ENCODE data around the gene EIF2A.
"Not testable (repeated sequence)": the region's sequence is repeated elsewhere in the genome, so short reads cannot be mapped to it uniquely, and the experiment has no call there.

EIF2A gene

GRCh38 chr3:150603153-150603979 is 56.8 kb downstream of the EIF2A start, which contains the start of gene SELENOT:
SELENOT (plus strand) TSS chr3:150603321; CDS start chr3:150603363, 42 bp downstream.
- DNase-seq = peak; percentile 96

GRCh38 chr3:150603980-150604319 is 57.4 kb downstream of the EIF2A start:
- DNase-seq = no peak

- no peak for DNase-seq
Measured at GRCh38 chr3:150605998-150606641, 59.5 kb downstream of the EIF2A start.

- no peak for DNase-seq
Measured at GRCh38 chr3:150607267-150608065, 60.9 kb downstream of the EIF2A start.

- no peak for DNase-seq
Measured at GRCh38 chr3:150609988-150610387, 63.4 kb downstream of the EIF2A start.

GRCh38 chr3:150610785-150611184 is 64.2 kb downstream of the EIF2A start:
- DNase-seq = no peak

GRCh38 chr3:150611666-150612065 is 65.1 kb downstream of the EIF2A start:
- no peak for DNase-seq

GRCh38 chr3:150612494-150612893 is 65.9 kb downstream of the EIF2A start:
- DNase-seq = no peak

GRCh38 chr3:150613034-150613433 is 66.4 kb downstream of the EIF2A start:
- DNase-seq = no peak

- no peak for DNase-seq
Measured at GRCh38 chr3:150613709-150614480, 67.3 kb downstream of the EIF2A start.

GRCh38 chr3:150620002-150620689 is 73.6 kb downstream of the EIF2A start:
- DNase-seq = no peak

- not testable (repeated sequence) for DNase-seq
Measured at GRCh38 chr3:150622955-150623354, 76.4 kb downstream of the EIF2A start.

GRCh38 chr3:150623945-150624344 is 77.4 kb downstream of the EIF2A start:
- DNase-seq = no peak

- no peak for DNase-seq
Measured at GRCh38 chr3:150626148-150626930, 79.8 kb downstream of the EIF2A start.

- no peak for DNase-seq
Measured at GRCh38 chr3:150627557-150627956, 81.0 kb downstream of the EIF2A start.

GRCh38 chr3:150631515-150632221 is 85.1 kb downstream of the EIF2A start:
- DNase-seq = no peak

- DNase-seq = no peak
Measured at GRCh38 chr3:150635076-150635475, 88.5 kb downstream of the EIF2A start.

GRCh38 chr3:150635526-150635925 is 88.9 kb downstream of the EIF2A start:
- DNase-seq = no peak

All from GOT3 (cell line).